OCI-LY1 (cell line): ENCODE results near the gene BUD31.

Source experiments
- CTCF ChIP-seq: fragments of 200-600 bp; sonication (generic), shearing (Covaris generic); IDR thresholded peaks from 2 replicates; pipeline ENCODE4 v1.5.1; 2017; ENCODE audit warnings: mild to moderate bottlenecking, antibody characterized with exemption, low read length, moderate library complexity, mixed read lengths
- EZH2 ChIP-seq: fragments of 200-600 bp; sonication (generic), shearing (Covaris generic); IDR thresholded peaks from 2 replicates; pipeline ENCODE4 v1.8.0; 2017; ENCODE audit warnings: borderline replicate concordance, mixed run types, mild to moderate bottlenecking, antibody characterized with exemption, low read length, moderate library complexity, mixed read lengths

DNA sequence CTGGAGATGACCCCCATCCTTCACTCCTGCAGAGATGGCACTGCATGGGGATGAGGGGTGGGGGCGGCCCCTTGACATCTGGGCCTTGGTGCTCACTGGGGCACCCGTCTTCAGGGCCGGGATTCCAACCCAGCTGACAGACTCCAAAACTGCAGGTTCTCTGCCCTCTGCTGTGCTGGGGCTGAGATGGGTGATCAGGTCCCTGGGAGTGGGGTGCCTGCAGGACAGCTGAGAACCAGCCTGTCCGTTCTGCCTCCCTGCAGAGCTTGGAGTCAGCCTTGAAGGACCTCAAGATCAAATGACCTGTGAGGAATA lies 14.6 kb upstream of the BUD31 start:
- TF ChIP-seq EZH2 (no peak), CTCF (no peak)
